SK-N-SH treated with all-trans-retinoic acid at 6 μM for 48 hours (cell line): ENCODE measurements around the gene KATNIP.

Experiments used
- ATAC-seq: fragments of 200-7000 bp; cut with Tn5 transposase; 3 replicates; pipeline ENCODE4 v1.9.1; 2020; ENCODE audit warnings: mild to moderate bottlenecking, moderate library complexity
- ARNTL ChIP-seq: fragments of 450-650 bp; formaldehyde crosslinking; IDR thresholded peaks from 2 replicates; pipeline ENCODE4 v1.5.0; 2020; ENCODE audit warnings: low read depth, mild to moderate bottlenecking, moderate library complexity, borderline replicate concordance
- BACH2 ChIP-seq: fragments of 250-450 bp; sonication (Bioruptor Pico); IDR thresholded peaks from 2 replicates; pipeline ENCODE4 v1.9.0; 2021; ENCODE audit warnings: mild to moderate bottlenecking, borderline replicate concordance
- CSDC2 ChIP-seq: fragments of 250-450 bp; sonication (Bioruptor Pico); IDR thresholded peaks from 2 replicates; pipeline ENCODE4 v1.5.0; 2020; ENCODE audit warnings: mild to moderate bottlenecking, moderate library complexity
- CSRNP3 ChIP-seq: fragments of 250-450 bp; sonication (Bioruptor Pico); IDR thresholded peaks from 2 replicates; pipeline ENCODE4 v1.5.1; 2021; ENCODE audit warnings: mild to moderate bottlenecking, moderate library complexity
- ESRRG ChIP-seq: fragments of 250-450 bp; sonication (Bioruptor Pico); IDR thresholded peaks from 2 replicates; pipeline ENCODE4 v1.6.1; 2021; ENCODE audit warnings: mild to moderate bottlenecking
- GLIS3 ChIP-seq: fragments of 250-450 bp; sonication (Bioruptor Pico); IDR thresholded peaks from 2 replicates; pipeline ENCODE4 v1.5.0; 2020; ENCODE audit warnings: mild to moderate bottlenecking, moderate library complexity
- ISL1 ChIP-seq: fragments of 250-450 bp; sonication (Bioruptor Pico); IDR thresholded peaks from 2 replicates; pipeline ENCODE4 v2.1.2; 2022; ENCODE audit warnings: mild to moderate bottlenecking, moderate library complexity
- PATZ1 ChIP-seq: fragments of 250-450 bp; sonication (Bioruptor Pico); IDR thresholded peaks from 2 replicates; pipeline ENCODE4 v1.8.0; 2020; ENCODE audit warnings: mild to moderate bottlenecking, moderate library complexity, borderline replicate concordance
- POU6F1 ChIP-seq: fragments of 250-450 bp; sonication (Bioruptor Pico); IDR thresholded peaks from 2 replicates; pipeline ENCODE4 v1.8.0; 2021; ENCODE audit warnings: low read depth, mild to moderate bottlenecking, moderate library complexity, borderline replicate concordance
- PPARA ChIP-seq: fragments of 250-450 bp; sonication (Bioruptor Pico); IDR thresholded peaks from 2 replicates; pipeline ENCODE4 v1.5.0; 2020; ENCODE audit warnings: mild to moderate bottlenecking, borderline replicate concordance
- RARB ChIP-seq: fragments of 250-450 bp; sonication (Bioruptor Pico); IDR thresholded peaks from 2 replicates; pipeline ENCODE4 v1.8.0; 2021; ENCODE audit warnings: mild to moderate bottlenecking, moderate library complexity
- SNAI2 ChIP-seq: fragments of 250-450 bp; sonication (Bioruptor Pico); IDR thresholded peaks from 2 replicates; pipeline ENCODE4 v1.5.0; 2020; ENCODE audit warnings: mild to moderate bottlenecking, moderate library complexity
- TCF4 ChIP-seq: fragments of 250-450 bp; sonication (Bioruptor Pico); IDR thresholded peaks from 2 replicates; pipeline ENCODE4 v1.8.0; 2021; ENCODE audit warnings: mild to moderate bottlenecking, moderate library complexity, borderline replicate concordance
- TSHZ2 ChIP-seq: fragments of 250-450 bp; sonication (Bioruptor Pico); IDR thresholded peaks from 2 replicates; pipeline ENCODE4 v1.5.0; 2020; ENCODE audit warnings: mild to moderate bottlenecking, moderate library complexity
- ZC3H10 ChIP-seq: fragments of 250-450 bp; sonication (Bioruptor Pico); IDR thresholded peaks from 2 replicates; pipeline ENCODE4 v1.5.1; 2021; ENCODE audit warnings: mild to moderate bottlenecking, moderate library complexity
- ZFP3 ChIP-seq: fragments of 250-450 bp; sonication (Bioruptor Pico); IDR thresholded peaks from 2 replicates; pipeline ENCODE4 v1.5.0; 2020; ENCODE audit warnings: mild to moderate bottlenecking, moderate library complexity
- ZFP30 ChIP-seq: fragments of 450-650 bp; formaldehyde crosslinking; IDR thresholded peaks from 2 replicates; pipeline ENCODE4 v1.5.0; 2022; ENCODE audit warnings: mild to moderate bottlenecking, moderate library complexity
- ZNF565 ChIP-seq: fragments of 450-650 bp; formaldehyde crosslinking; conservative IDR thresholded peaks from 2 replicates; pipeline ENCODE4 v1.5.0; 2020; ENCODE audit warnings: low read depth, mild to moderate bottlenecking, moderate library complexity
- ZNF70 ChIP-seq: fragments of 450-650 bp; formaldehyde crosslinking; IDR thresholded peaks from 2 replicates; pipeline ENCODE4 v1.5.0; 2020; ENCODE audit warnings: mild to moderate bottlenecking, moderate library complexity
- ZNF8 ChIP-seq: fragments of 450-650 bp; formaldehyde crosslinking; IDR thresholded peaks from 2 replicates; pipeline ENCODE4 v1.5.0; 2020; ENCODE audit warnings: mild to moderate bottlenecking, moderate library complexity
- TF ChIP-seq, protein P1 (sequence below): fragments of 250-450 bp; sonication (Bioruptor Pico); IDR thresholded peaks from 2 replicates; pipeline ENCODE4 v1.5.1; 2020; ENCODE audit warnings: low read depth, mild to moderate bottlenecking, moderate library complexity

KATNIP gene

GRCh38 chr16:27539636-27540035, 10.3 kb upstream of the KATNIP start:
- TF ChIP-seq ZFP30 (CRISPR knock-in tag) (no peak), ZC3H10 (CRISPR knock-in tag) (no peak), CSRNP3 (no peak), ARNTL (CRISPR knock-in tag) (no peak), ZNF8 (CRISPR knock-in tag) (no peak)
- TF ChIP-seq, all 23 proteins: peak for 0
- no peak for ATAC-seq

DNA sequence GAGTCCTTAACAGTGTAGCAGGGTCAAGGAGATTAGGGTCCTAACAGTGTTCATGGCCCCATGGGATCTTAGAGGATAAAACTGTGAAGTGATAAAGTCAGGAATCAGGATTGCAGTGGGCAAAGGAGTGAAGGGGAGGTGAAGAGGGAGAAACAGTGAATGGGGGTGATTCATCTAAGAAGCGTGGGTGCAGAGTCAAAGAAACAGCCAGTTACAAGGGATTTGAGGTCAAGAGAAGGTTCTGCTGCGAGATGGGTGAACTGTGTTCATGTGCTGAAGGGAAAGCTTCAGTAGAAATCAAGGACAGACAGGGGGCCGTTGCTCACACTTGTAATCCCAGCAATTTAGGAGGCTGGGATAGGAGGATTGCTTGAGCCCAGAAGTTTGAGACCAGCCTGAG, 6.1 kb upstream of the KATNIP start:
- no peak for ATAC-seq

DNA sequence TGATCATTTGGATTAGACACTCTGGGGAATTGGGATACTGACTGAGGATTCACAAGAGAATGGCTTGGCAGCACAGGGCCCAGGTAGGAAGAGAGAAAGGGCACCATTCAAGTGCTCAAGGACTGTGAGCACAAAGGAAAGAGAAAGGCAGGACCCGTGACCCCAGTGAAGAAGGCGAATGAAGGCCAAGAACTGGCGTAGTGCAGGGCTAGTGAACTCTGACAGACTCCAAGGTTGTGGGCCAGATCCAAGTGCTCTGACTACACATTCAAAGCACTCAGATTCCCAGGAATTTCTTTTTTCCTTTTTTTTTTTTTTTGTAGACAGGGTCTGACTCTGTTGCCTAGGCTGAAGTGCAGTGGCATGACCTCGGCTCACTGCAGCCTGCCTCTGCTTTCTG, 5.3 kb upstream of the KATNIP start:
- no peak for ATAC-seq
- TF ChIP-seq BACH2 (CRISPR knock-in tag) (no peak), PPARA (CRISPR knock-in tag) (no peak), ZFP30 (CRISPR knock-in tag) (no peak), ISL1 (CRISPR knock-in tag) (no peak), RARB (CRISPR knock-in tag) (no peak), TSHZ2 (CRISPR knock-in tag) (no peak), CSDC2 (CRISPR knock-in tag) (no peak), ESRRG (CRISPR knock-in tag) (no peak), ARNTL (CRISPR knock-in tag) (no peak)
- TF ChIP-seq, protein P1, sequence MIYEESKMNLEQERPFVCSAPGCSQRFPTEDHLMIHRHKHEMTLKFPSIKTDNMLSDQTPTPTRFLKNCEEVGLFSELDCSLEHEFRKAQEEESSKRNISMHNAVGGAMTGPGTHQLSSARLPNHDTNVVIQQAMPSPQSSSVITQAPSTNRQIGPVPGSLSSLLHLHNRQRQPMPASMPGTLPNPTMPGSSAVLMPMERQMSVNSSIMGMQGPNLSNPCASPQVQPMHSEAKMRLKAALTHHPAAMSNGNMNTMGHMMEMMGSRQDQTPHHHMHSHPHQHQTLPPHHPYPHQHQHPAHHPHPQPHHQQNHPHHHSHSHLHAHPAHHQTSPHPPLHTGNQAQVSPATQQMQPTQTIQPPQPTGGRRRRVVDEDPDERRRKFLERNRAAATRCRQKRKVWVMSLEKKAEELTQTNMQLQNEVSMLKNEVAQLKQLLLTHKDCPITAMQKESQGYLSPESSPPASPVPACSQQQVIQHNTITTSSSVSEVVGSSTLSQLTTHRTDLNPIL = no peak

More for the DNA sequence above, 6.1 kb upstream of the KATNIP start:
- no peak for TF ChIP-seq PATZ1 (CRISPR knock-in tag)

DNA sequence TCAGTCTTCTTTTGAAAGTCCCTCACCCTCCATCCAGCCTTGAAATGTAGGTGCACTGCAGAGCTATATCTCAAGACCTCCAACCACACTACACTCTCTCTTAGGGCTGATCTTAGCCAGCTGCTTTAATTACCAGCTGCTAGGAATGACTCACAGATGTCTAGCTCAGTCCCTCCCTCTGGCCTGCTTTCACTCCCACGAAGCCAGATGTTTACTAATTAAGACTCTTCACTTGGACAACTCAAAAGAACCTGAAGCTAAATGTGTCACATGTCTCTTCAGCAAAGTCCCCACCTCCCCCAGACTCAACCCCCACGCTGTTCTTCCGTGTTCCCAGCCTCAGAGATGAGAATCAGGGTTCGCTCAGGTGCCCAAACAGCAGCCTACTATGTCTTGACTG, 2.8 kb upstream of the KATNIP start:
- TF ChIP-seq ISL1 (CRISPR knock-in tag) (no peak), POU6F1 (CRISPR knock-in tag) (no peak), ZC3H10 (CRISPR knock-in tag) (no peak), SNAI2 (CRISPR knock-in tag) (no peak), ZNF70 (CRISPR knock-in tag) (no peak), TCF4 (CRISPR knock-in tag) (no peak), ZFP3 (no peak), BACH2 (CRISPR knock-in tag) (no peak), CSDC2 (CRISPR knock-in tag) (no peak), ESRRG (CRISPR knock-in tag) (no peak), ZNF565 (no peak), CSRNP3 (no peak), ZNF8 (CRISPR knock-in tag) (no peak), GLIS3 (CRISPR knock-in tag) (no peak), RARB (CRISPR knock-in tag) (no peak), PPARA (CRISPR knock-in tag) (no peak)
- TF ChIP-seq, protein P1 = no peak
- no peak for ATAC-seq
